GM12878 (cell line): ENCODE results near the gene TANK. TPM values are rescaled to one million over a fixed set of nuclear protein-coding genes. Genes with fewer than 3 reads are reported as not detected.

Experiments used
- ATAC-seq: fragments of 200-7000 bp; cut with Tn5 transposase; 3 replicates; pipeline ENCODE4 v1.9.1; 2020; ENCODE audit warnings: mild to moderate bottlenecking, moderate library complexity
- BruUV-seq: library from RNA; stranded (reverse); fragments of 400-500 nt; replicated peaks from 2 replicates; lab custom pipeline; 2021; lab: Mats Ljungman, UMichigan
- CTCF ChIA-PET: fragments of 300-600 bp; sonication (Branson Sonifier 250); formaldehyde crosslinking; extraction: SDS; loops from one replicate; lab custom pipeline; 2021; ENCODE audit warnings: inconsistent platforms; lab: Yijun Ruan, JAX
- POLR2A ChIA-PET: fragments of 350-600 bp; formaldehyde crosslinking; extraction: SDS; loops from one replicate; lab custom pipeline; 2021; ENCODE audit warnings: inconsistent platforms; lab: Charles Lee
- RAD21 ChIA-PET: fragments of 300-600 bp; sonication (Branson Sonifier 250); formaldehyde crosslinking; loops from one replicate; lab custom pipeline; 2023; ENCODE audit warnings: antibody characterized with exemption; ENCODE audit not compliant: unreplicated experiment; lab: Charles Lee
- SMC1A ChIA-PET: fragments of 300-600 bp; sonication (Branson Sonifier 250); formaldehyde crosslinking; loops from one replicate; lab custom pipeline; 2023; ENCODE audit not compliant: unreplicated experiment, uncharacterized antibody; lab: Charles Lee
- DNase-seq: peaks from one replicate; pipeline ENCODE4 v3.0.0-alpha.2; 2011; ENCODE audit warnings: low read depth, low spot score
- FAIRE-seq: peaks from 3 replicates; lab custom pipeline; 2011; peaks lifted over from hg19 to GRCh38; lab: Jason Lieb, UNC
- H2AFZ ChIP-seq: 2 replicates; pipeline ENCODE4 v1.6.0; 2011; ENCODE audit warnings: low read depth, low read length, control low read depth; ENCODE audit not compliant: control insufficient read depth
- H3K27ac ChIP-seq: 2 replicates; pipeline ENCODE4 v1.5.1; 2011; ENCODE audit warnings: control low read depth; ENCODE audit not compliant: control insufficient read depth, insufficient read depth
- H3K27me3 ChIP-seq, 2 experiments: replicated peaks in 1 of 2; 2 replicates each; pipeline versions ENCODE4 v1.6.0 to v1.6.1; 2011; ENCODE audit warnings: low read length in 1 of 2; ENCODE audit not compliant: control insufficient read depth in 2 of 2, insufficient read depth in 2 of 2
- H3K36me3 ChIP-seq, 2 experiments: 2 replicates each; pipeline ENCODE4 v1.5.1; 2011; ENCODE audit warnings: low read length in 1 of 2; ENCODE audit not compliant: control insufficient read depth in 2 of 2, insufficient read depth in 2 of 2
- H3K4me1 ChIP-seq: 2 replicates; pipeline ENCODE4 v1.6.1; 2011; ENCODE audit warnings: mild to moderate bottlenecking, low read length, moderate library complexity, mixed read lengths; ENCODE audit not compliant: control insufficient read depth, insufficient read depth
- H3K4me2 ChIP-seq: 2 replicates; pipeline ENCODE4 v1.6.0; 2011; ENCODE audit warnings: control low read depth; ENCODE audit not compliant: control insufficient read depth, insufficient read depth
- H3K4me3 ChIP-seq: fragments of 200-600 bp; sonication (generic); 2 replicates; pipeline ENCODE4 v1.5.1; 2016
- H3K79me2 ChIP-seq: 2 replicates; pipeline ENCODE4 v1.6.0; 2011; ENCODE audit warnings: low read length; ENCODE audit not compliant: control insufficient read depth, insufficient read depth
- H3K9ac ChIP-seq: 2 replicates; pipeline ENCODE4 v1.8.0; 2011; ENCODE audit warnings: low read length, control low read depth, mixed read lengths; ENCODE audit not compliant: control insufficient read depth, insufficient read depth
- H3K9me3 ChIP-seq: replicated peaks from 3 replicates; pipeline ENCODE4 v1.5.1; 2011; ENCODE audit warnings: mild to moderate bottlenecking, low read length; ENCODE audit not compliant: control insufficient read depth, insufficient read depth
- H4K20me1 ChIP-seq: 2 replicates; pipeline ENCODE4 v1.6.0; 2011; ENCODE audit not compliant: control insufficient read depth, insufficient read depth
- ASH2L ChIP-seq: fragments of 300-600, 200-600 bp; sonication (generic); IDR thresholded peaks from 2 replicates; pipeline ENCODE4 v1.6.1; 2017; ENCODE audit warnings: low read depth, mild to moderate bottlenecking, borderline replicate concordance
- BCL3 ChIP-seq: IDR thresholded peaks from 2 replicates; pipeline ENCODE4 v1.6.1; 2011; ENCODE audit warnings: borderline replicate concordance, low read depth, mild to moderate bottlenecking, moderate library complexity, low read length; ENCODE audit not compliant: insufficient read depth, poor library complexity, severe bottlenecking
- PML ChIP-seq: IDR thresholded peaks from 2 replicates; pipeline ENCODE4 v1.6.1; 2012; ENCODE audit warnings: low read length, inconsistent platforms
- RCOR1 ChIP-seq: conservative IDR thresholded peaks from 2 replicates; pipeline ENCODE4 v1.6.1; 2012; ENCODE audit warnings: low read depth, low read length, improper control_type of control experiment
- YY1 ChIP-seq: IDR thresholded peaks from 2 replicates; pipeline ENCODE4 v1.6.1; 2011; ENCODE audit warnings: low read depth, mild to moderate bottlenecking, low read length
- ZNF217 ChIP-seq: fragments of 450-650 bp; IDR thresholded peaks from 2 replicates; pipeline ENCODE4 v1.6.1; 2017; ENCODE audit warnings: antibody characterized with exemption, mild to moderate bottlenecking
- WGBS: methylation state at CpG from one replicate; pipeline ENCODE4 v1.1.6; 2016; ENCODE audit warnings: low lambda C conversion rate; ENCODE audit not compliant: insufficient replicate concordance, insufficient coverage; ENCODE audit errors: missing lambda C conversion rate; 5-methylcytosine and 5-hydroxymethylcytosine counted together
- in situ Hi-C: fragments of 300-500 bp; cut with MboI; formaldehyde crosslinking; loops from 9 replicates; pipeline ENCODE4 v1.14.3; 2018; ENCODE audit warnings: mixed read lengths
- intact Hi-C: fragments of 100-400 bp; cut with micrococcal nuclease; formaldehyde crosslinking; loops from one replicate; pipeline ENCODE4 v1.14.2; 2022; ENCODE audit not compliant: unreplicated experiment
- polyA plus RNA-seq, 11 experiments: library from polyadenylated mRNA; depleted of rRNA in 4 of 11; unstranded in 6 of 11; stranded (reverse) in 5 of 11; fragments of >200 nt; fragmentation: Nextera tagmentation in 4 of 11; fragmentation: Illumina TruSeq in 1 of 11; extraction: Ambion mirVana in 4 of 11; extraction: Trizol in 1 of 11; gene quantifications; 1 replicate in 1 of 11; 2 replicates in 10 of 11; pipeline versions ENCODE4 v1.2.1 to v1.2.3, GENCODE V29; 2011 to 2016; ENCODE audit warnings: inconsistent platforms in 2 of 11, missing spikeins in 2 of 11, low read depth in 1 of 11
- total RNA-seq, 4 experiments: library from RNA; depleted of rRNA in 3 of 4; stranded (reverse); fragments of >200 nt in 3 of 4; fragmentation: Illumina TruSeq in 1 of 4; extraction: Trizol in 1 of 4; gene quantifications; 2 replicates each; pipeline versions ENCODE4 v1.2.1 to v1.2.3, GENCODE V29; 2013 to 2021

TANK gene
- total and polyA plus RNA-seq, 10 of the 15 experiments (the other 5 are each of a cell fraction or from before 2014, with no cell fraction given) = 48.6 to 127 (median 103) TPM

- CTCF ChIA-PET = no interaction called here
- no peak overlapping the region; the same call in 1 of the 2 replicates for H3K4me2 ChIP-seq
- no TSS peak for BruUV-seq
- peaks cover 49% of the 10 kb centered on the region for H3K9me3 ChIP-seq
- H3K27ac ChIP-seq = no peak overlapping the region
- H3K27me3 ChIP-seq = no peaks in the 10 kb centered on the region
- in situ Hi-C loops = no loop called here
- intact Hi-C loops = no loop called here
- H3K4me1 ChIP-seq = peaks cover 3% of the 10 kb centered on the region
- SMC1A ChIA-PET = interaction anchor here (1.0 to 2.7 kb wide), 2 partner anchors 62 to 98 kb away, joined by 3 to 12 read pairs; no protein-coding TSS in a partner anchor
- RAD21 ChIA-PET = interaction anchor here (1.2 kb wide), 1 partner anchor 12 kb away, joined by 4 read pairs; no protein-coding TSS in a partner anchor
- ATAC-seq = no peak
- H3K79me2 ChIP-seq = peaks cover 92% of the 10 kb centered on the region
- TF ChIP-seq ASH2L (no peak), PML (no peak), RCOR1 (no peak), YY1 (no peak), ZNF217 (peak; percentile 68; the same call in 1 of the 2 replicates), BCL3 (no peak)
- 100% methylated on average over 4 of the region's 4 CpGs for WGBS
- H3K9ac ChIP-seq = no peak overlapping the region
- FAIRE-seq = no peak
- POLR2A ChIA-PET = interaction anchor here (0.7 to 1.2 kb wide), 2 partner anchors 87 to 89 kb away, joined by 3 to 7 read pairs; no protein-coding TSS in a partner anchor
- H2AFZ ChIP-seq = no peak overlapping the region
- no peak for DNase-seq
- peaks cover 8 to 16% of the 10 kb centered on the region in 2 experiments for H3K36me3 ChIP-seq
- no peak overlapping the region for H3K4me3 ChIP-seq
- no peaks in the 10 kb centered on the region for H4K20me1 ChIP-seq
Measured at GRCh38 chr2:161150704-161151103, 9.5 kb upstream of the TANK start.
